Measurements from ENCODE around the gene PDZD2.

GRCh38 chr5:31827867-31828266, 188.9 kb downstream of the PDZD2 start:
- TF ChIP-seq CTCF (IDR thresholded peaks at IDR 0.05) = no peak
- TF ChIP-seq EP300 (IDR thresholded peaks at IDR 0.05) = no peak
- TF ChIP-seq POLR2A (IDR thresholded peaks at IDR 0.05) = no peak
- no peak for TF ChIP-seq POLR2AphosphoS5 (IDR thresholded peaks at IDR 0.05)

All from sigmoid colon (tissue), 4 donors.